Spleen (tissue), 11 donors: ENCODE measurements around the gene SLC30A7. TPM values are rescaled to one million over a fixed set of nuclear protein-coding genes. Genes with fewer than 3 reads are reported as not detected.

Experiments
- DNase-seq: peaks from one replicate; pipeline ENCODE4 v3.0.0-alpha.2; 2020
- H3K27ac ChIP-seq, 8 donors: fragments of 200-600 bp; sonication (generic) in 7 of 8; 1 replicate in 4 of 8; 2 replicates in 4 of 8; pipeline versions ENCODE4 v1.5.0 to v1.8.0; 2016 to 2021; ENCODE audit warnings: inconsistent platforms in 4 of 8, mild to moderate bottlenecking in 4 of 8, moderate library complexity in 1 of 8
- H3K27me3 ChIP-seq, 7 donors: fragments of 200-600 bp; sonication (generic) in 6 of 7; replicated peaks in 1 of 7; 1 replicate in 4 of 7; 2 replicates in 3 of 7; pipeline versions ENCODE4 v1.5.0 to v1.8.0; 2016 to 2021; ENCODE audit warnings: inconsistent platforms in 3 of 7, mild to moderate bottlenecking in 1 of 7
- H3K36me3 ChIP-seq, 6 donors: fragments of 200-600 bp; sonication (generic) in 5 of 6; 1 replicate in 4 of 6; 2 replicates in 2 of 6; pipeline versions ENCODE4 v1.5.0 to v1.8.0; 2016 to 2021; ENCODE audit warnings: inconsistent platforms in 2 of 6
- H3K4me1 ChIP-seq, 6 donors: fragments of 200-600 bp; sonication (generic) in 5 of 6; 1 replicate in 3 of 6; 2 replicates in 3 of 6; pipeline versions ENCODE4 v1.5.0 to v1.8.0; 2016 to 2021; ENCODE audit warnings: inconsistent platforms in 3 of 6
- H3K4me3 ChIP-seq, 8 donors: fragments of 200-600 bp; sonication (generic) in 7 of 8; 1 replicate in 4 of 8; 2 replicates in 4 of 8; pipeline versions ENCODE4 v1.5.0 to v1.8.0; 2016 to 2021; ENCODE audit warnings: inconsistent platforms in 4 of 8, mild to moderate bottlenecking in 4 of 8, moderate library complexity in 2 of 8
- H3K9me3 ChIP-seq, 8 donors: fragments of 200-600 bp; sonication (generic) in 7 of 8; 1 replicate in 4 of 8; 2 replicates in 4 of 8; pipeline versions ENCODE4 v1.5.0 to v1.8.0; 2016 to 2021; ENCODE audit warnings: inconsistent platforms in 4 of 8
- POLR2A ChIP-seq, 3 donors: fragments of 450-650 bp; IDR thresholded peaks; one replicate each; pipeline ENCODE4 v1.5.1; 2017; ENCODE audit warnings: antibody characterized with exemption in 3 of 3, mild to moderate bottlenecking in 1 of 3
- POLR2AphosphoS5 ChIP-seq, 3 donors: sonication (generic); formaldehyde crosslinking; IDR thresholded peaks; one replicate each; pipeline ENCODE4 v1.5.1; 2017; ENCODE audit warnings: antibody characterized with exemption in 3 of 3
- WGBS, 5 donors: extraction: QIAGEN DNeasy Blood & Tissue Kit in 3 of 5; methylation state at CpG; one replicate each; pipeline versions ENCODE4 v1.1.5 to v1.1.7; 2013 to 2018; 5-methylcytosine and 5-hydroxymethylcytosine counted together
- intact Hi-C: fragments of 100-400 bp; cut with DNase I; formaldehyde crosslinking; loops from one replicate; pipeline ENCODE4 v1.15.0; 2023; ENCODE audit warnings: low total_unique reads
- polyA plus RNA-seq, 3 donors: library from polyadenylated mRNA; stranded (reverse); fragments of 200-250 nt; gene quantifications; one replicate each; pipeline ENCODE4 v1.2.1, GENCODE V29; 2013
- total RNA-seq, 7 donors: library from RNA; depleted of rRNA in 3 of 7; stranded (reverse); fragments of >200 nt in 3 of 7; fragmentation: NEBNext Ultra II Directional in 4 of 7; extraction: Animal tissue kit (Norgen Biotek cat#: 25700) in 4 of 7; gene quantifications; one replicate each; pipeline versions ENCODE4 v1.1.0 to v1.2.1, GENCODE V29; 2016 to 2021
- TF ChIP-seq, protein P1 (sequence below), 11 experiments: fragments of 200-600 bp in 7 of 11; fragments of 450-650 bp in 4 of 11; sonication (generic) in 4 of 11; IDR thresholded peaks in 8 of 11; conservative IDR thresholded peaks in 3 of 11; 1 replicate in 7 of 11; 2 replicates in 4 of 11; pipeline versions ENCODE4 v1.4.0 to v1.8.0; 2016 to 2021; ENCODE audit warnings: antibody characterized with exemption in 11 of 11, inconsistent platforms in 4 of 11, mild to moderate bottlenecking in 1 of 11
- donor health status: healthy with polysubstance abuse.
- donor health status: DM: no; HTN: no; CAD: no; lungs with moderate emphysema.
- donor health status: DM: no; HTN: no; CAD: no.
- donor health status: Bipolar disorder and iron deficiency.
- donor health status: healthy.
- donor health status: DM: no; HTN: no; CAD: no.
- donor health status: DM: yes; HTN: yes; CAD: no.

SLC30A7 gene
- total and polyA plus RNA-seq, 10 donors, result 4.2 to 44.5 (median 35.9) TPM

- no peaks in the 10 kb centered on the region for H3K27me3 ChIP-seq
- peak overlapping the region in 4 of 8 donors; percentile 11 to 49 (median 30) for H3K27ac ChIP-seq
- H3K4me1 ChIP-seq, result peaks cover 0 to 21% (median 2%) of the 10 kb centered on the region in 6 donors
- DNase-seq, result no peak
- intact Hi-C loops, result loop anchor here (5.0 kb wide), 2 partner anchors 259 to 1059 kb away; no protein-coding TSS in a partner anchor
- WGBS, 5 donors, result 21 to 50% (median 30%) methylated on average over 5 of the region's 5 CpGs
- no peaks in the 10 kb centered on the region for H3K9me3 ChIP-seq
- no peaks in the 10 kb centered on the region for H3K36me3 ChIP-seq
- H3K4me3 ChIP-seq, result no peak overlapping the region
- TF ChIP-seq, protein P1, sequence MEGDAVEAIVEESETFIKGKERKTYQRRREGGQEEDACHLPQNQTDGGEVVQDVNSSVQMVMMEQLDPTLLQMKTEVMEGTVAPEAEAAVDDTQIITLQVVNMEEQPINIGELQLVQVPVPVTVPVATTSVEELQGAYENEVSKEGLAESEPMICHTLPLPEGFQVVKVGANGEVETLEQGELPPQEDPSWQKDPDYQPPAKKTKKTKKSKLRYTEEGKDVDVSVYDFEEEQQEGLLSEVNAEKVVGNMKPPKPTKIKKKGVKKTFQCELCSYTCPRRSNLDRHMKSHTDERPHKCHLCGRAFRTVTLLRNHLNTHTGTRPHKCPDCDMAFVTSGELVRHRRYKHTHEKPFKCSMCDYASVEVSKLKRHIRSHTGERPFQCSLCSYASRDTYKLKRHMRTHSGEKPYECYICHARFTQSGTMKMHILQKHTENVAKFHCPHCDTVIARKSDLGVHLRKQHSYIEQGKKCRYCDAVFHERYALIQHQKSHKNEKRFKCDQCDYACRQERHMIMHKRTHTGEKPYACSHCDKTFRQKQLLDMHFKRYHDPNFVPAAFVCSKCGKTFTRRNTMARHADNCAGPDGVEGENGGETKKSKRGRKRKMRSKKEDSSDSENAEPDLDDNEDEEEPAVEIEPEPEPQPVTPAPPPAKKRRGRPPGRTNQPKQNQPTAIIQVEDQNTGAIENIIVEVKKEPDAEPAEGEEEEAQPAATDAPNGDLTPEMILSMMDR (IDR thresholded peaks at IDR 0.05 in 8 of 11, conservative IDR thresholded peaks at IDR 0.05 in 3 of 11), result peak; percentile 48 to 77 (median 63)
- TF ChIP-seq POLR2A (IDR thresholded peaks at IDR 0.05), result no peak
These were observed 29.6 kb upstream of the SLC30A7 start for GRCh38 chr1:100866041-100866900.

DNA sequence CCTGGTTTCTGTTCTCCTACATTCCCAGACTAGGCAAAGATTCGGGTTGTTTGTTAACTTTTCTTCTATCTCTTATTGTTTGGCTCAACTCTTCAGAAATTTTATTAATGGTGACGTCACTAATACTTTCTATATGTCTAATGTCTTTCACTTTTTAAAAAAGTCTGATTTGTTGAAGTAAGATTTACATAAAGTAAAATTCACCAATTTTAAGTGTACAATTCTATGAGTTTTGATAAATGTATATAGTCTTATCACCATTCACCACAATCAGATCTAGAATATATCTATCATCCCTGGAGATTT, 29.0 kb upstream of the SLC30A7 start:
- 63 to 85% (median 76%) methylated on average over 2 of the region's 2 CpGs for WGBS, 5 donors
- TF ChIP-seq POLR2A (IDR thresholded peaks at IDR 0.05), result no peak
- TF ChIP-seq POLR2AphosphoS5 (IDR thresholded peaks at IDR 0.05), result no peak
- TF ChIP-seq, protein P1 (IDR thresholded peaks at IDR 0.05 in 8 of 11, conservative IDR thresholded peaks at IDR 0.05 in 3 of 11), result no peak
- intact Hi-C loops, result loop anchor here (5.0 kb wide), 2 partner anchors 260 to 1060 kb away; no protein-coding TSS in a partner anchor

DNA sequence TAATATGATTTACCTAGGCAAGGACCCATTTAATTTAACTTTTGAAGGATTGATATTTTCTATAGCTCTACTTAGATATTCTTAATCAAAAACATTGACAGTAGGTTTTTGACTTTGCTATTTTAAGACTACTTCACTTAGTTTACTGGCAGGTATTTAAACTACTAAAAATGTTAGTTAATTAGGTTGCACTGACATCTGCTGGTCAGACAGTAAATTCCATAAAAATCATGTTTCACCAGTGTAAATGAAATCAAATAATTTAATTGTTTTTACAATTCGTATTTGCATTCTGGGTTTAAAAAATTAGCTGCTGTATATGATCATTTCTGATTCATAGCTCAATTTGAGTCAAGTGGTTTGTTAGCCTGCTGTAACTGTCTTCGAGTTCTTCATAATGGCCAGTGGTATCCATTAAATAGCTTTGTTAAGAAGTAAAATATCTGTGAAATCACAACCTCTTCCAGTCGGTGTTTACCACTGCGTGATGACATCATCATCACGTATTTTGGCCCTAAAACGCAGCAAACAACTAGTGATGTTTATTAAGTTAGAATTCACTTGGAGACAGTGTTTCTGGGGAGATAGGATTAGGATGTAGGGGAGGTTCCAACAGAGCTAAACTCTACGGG, 27.4 kb upstream of the SLC30A7 start:
- TF ChIP-seq, protein P1 (IDR thresholded peaks at IDR 0.05 in 8 of 11, conservative IDR thresholded peaks at IDR 0.05 in 3 of 11), result peak in 10 of 11 experiments; percentile 9 to 76 (median 62)
- no peak for TF ChIP-seq POLR2AphosphoS5 (IDR thresholded peaks at IDR 0.05)
- TF ChIP-seq POLR2A (IDR thresholded peaks at IDR 0.05), result no peak
- no peak overlapping the region for H3K4me3 ChIP-seq
- intact Hi-C loops, result loop anchor here (2.0 to 5.0 kb wide), 3 partner anchors 261 to 1061 kb away; no protein-coding TSS in a partner anchor
- no peak overlapping the region for H3K27ac ChIP-seq
- 16 to 26% (median 20%) methylated on average over 7 of the region's 7 CpGs for WGBS, 5 donors
- H3K4me1 ChIP-seq, result peaks cover 0 to 21% (median 2%) of the 10 kb centered on the region in 6 donors
- no peak for DNase-seq
- H3K27me3 ChIP-seq, result no peaks in the 10 kb centered on the region
- H3K9me3 ChIP-seq, result no peaks in the 10 kb centered on the region
- H3K36me3 ChIP-seq, result no peaks in the 10 kb centered on the region

More for the DNA sequence above, 29.0 kb upstream of the SLC30A7 start:
- no peaks in the 10 kb centered on the region for H3K9me3 ChIP-seq
- H3K36me3 ChIP-seq, result no peaks in the 10 kb centered on the region
- no peak overlapping the region for H3K4me3 ChIP-seq
- H3K4me1 ChIP-seq, result peaks cover 0 to 21% (median 2%) of the 10 kb centered on the region in 6 donors
- peak overlapping the region in 1 of 8 donors; percentile 28 for H3K27ac ChIP-seq
- no peak for DNase-seq
- no peaks in the 10 kb centered on the region for H3K27me3 ChIP-seq

GRCh38 chr1:100869996-100870395, 25.9 kb upstream of the SLC30A7 start:
- Histone ChIP-seq H3K4me1 (peaks cover 0 to 21% (median 2%) of the 10 kb centered on the region in 6 donors), H3K4me3 (no peak overlapping the region), H3K36me3 (no peaks in the 10 kb centered on the region), H3K27me3 (no peaks in the 10 kb centered on the region), H3K9me3 (no peaks in the 10 kb centered on the region), H3K27ac (no peak overlapping the region)
- intact Hi-C loops, result loop anchor here (2.0 to 5.0 kb wide), 3 partner anchors 263 to 1063 kb away; no protein-coding TSS in a partner anchor
- TF ChIP-seq POLR2A (IDR thresholded peaks at IDR 0.05), result no peak
- no peak for TF ChIP-seq POLR2AphosphoS5 (IDR thresholded peaks at IDR 0.05)
- TF ChIP-seq, protein P1 (IDR thresholded peaks at IDR 0.05 in 8 of 11, conservative IDR thresholded peaks at IDR 0.05 in 3 of 11), result no peak
- DNase-seq, result no peak
- WGBS, 5 donors, result 87 to 91% (median 89%) methylated on average over 2 of the region's 2 CpGs
